Stimulated activated CD4-positive, alpha-beta T cell treated with anti-CD3 and anti-CD28 coated beads, Interleukin-2, amount 100 ng/mL, for 24 hours (primary cell): ENCODE data around the gene SSBP3.

Experiments used
- DNase-seq, 2 donors: peaks; one replicate each; pipeline ENCODE4 v3.0.0-alpha.2; 2020

SSBP3 gene

DNA sequence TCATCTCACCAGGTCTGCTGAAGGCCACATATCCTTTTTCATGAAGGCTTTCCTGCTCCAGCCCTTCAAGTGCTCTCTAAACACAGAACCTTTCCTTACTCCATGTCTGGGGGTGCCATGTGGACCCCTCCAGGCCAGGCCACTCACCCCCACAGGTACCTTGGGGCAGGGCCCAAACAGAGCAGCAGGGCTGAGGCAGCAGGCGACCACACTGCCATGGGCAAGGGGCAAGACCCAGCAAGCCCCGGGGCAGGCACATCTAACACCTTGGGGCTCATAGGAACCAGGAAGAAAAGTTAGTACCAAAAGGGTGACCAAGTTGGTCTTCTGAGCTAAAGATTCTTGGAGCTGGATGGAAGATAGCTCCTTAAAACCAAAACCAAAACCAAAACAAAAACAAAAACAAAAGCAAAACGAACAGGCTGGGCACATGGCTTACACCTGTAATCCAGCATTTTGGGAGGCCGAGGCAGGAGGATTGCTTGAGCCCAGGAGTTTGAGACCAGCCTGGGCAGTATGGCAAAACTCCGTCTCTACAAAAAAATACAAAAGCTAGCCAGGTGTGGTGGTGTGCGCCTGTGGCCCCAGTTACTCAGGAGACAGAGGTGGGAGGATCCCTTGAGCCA lies 142.5 kb downstream of the SSBP3 start:
- DNase-seq = no peak

DNA sequence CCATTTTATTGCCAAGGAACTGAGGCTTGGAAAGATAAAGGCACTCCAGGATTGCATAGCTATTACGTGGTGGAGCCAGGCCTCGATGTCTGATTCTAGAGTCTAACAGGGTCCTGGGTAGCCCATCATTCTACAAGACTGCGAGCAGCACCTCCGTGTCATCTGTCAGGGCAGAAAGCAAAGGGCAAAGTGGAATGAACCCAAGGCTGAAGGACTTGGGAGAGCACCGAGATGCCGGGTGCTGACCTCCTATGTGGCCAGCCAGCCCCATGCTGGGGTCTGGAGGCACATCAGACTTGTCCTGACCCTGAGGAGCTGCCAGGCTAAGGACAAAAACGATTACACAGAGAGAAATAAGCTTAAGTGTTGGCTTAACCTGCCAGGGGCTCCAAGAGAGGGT lies 143.9 kb downstream of the SSBP3 start:
- no peak for DNase-seq

DNA sequence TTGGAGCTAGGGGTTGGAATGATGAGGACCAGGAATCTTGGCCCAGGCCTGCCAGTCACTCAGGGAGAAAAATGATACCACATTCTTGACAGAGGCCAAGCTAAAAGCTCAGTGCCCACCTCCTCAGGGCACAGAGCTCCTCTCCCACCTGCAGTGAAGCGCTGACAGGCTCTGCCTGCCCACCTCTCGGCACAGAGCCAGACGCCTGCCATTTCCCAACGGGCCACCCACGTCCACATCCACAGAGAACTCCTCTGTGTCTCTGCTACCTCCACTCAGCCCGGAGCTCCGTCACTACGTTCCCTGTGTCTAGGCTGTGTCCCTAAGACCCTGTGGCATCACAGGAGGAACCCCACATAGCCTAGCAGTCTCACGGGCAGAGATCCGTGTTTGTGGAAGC lies 145.4 kb downstream of the SSBP3 start:
- DNase-seq = no peak

DNA sequence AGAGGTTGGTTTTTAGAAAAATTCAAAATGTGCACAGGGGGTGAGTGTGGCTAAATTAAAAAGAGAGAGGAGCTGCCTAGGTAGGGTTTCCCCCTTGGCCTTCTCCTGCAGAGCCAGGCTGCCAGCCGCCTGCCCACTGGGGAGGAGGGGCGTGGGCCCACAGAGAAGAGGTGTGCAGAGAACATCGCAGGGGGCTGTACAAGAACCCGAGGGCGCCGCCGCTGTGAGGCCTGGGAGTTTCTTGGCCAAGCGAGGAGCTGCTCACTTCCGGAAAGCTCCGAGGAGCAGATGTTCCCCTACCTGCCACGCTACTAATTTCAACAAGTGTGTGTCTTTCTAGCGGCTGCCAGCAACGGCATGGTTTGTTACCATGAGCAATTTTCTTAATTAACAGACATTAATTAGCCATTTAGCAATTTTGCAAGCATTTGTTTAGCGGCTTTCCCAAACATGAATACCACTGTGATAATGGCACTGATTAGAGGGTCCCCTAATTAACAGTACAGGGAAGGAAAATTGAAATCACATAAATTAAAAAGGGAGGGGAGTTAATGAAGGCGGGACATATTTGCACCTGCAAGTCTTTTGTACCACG lies 146.6 kb downstream of the SSBP3 start:
- DNase-seq = no peak

DNA sequence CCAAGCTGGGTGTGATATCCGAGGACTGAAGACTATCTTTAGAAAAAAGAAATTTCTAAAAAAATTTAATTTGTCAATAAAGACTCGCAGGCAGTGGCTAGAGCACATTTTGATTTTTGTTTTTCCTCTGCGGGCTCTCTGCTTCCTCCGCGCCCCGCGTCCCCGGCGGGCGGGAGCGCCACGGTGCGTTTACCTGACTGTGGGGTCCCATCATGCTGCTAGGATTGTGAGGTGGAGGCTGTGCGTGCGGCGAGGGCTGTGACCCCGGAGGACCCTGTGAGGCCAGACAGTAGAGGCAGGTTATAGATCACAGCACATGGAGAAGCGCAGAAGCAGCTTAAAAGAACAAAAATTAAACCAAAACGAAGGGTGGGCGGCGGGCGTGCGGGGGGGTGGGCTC lies 148.3 kb downstream of the SSBP3 start:
- DNase-seq = no peak

DNA sequence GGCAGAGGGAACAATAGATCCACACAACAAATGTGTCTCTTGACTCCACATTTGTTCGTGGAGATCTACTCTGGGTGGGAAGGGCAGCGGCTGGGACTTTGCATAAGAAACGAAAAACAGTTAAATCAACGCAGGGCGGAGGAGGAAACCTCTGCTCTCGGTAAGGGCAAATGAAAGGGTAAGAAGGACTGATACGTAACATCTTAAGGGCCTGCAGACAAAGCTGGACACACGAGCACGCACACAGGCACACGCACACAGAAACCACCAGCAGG lies 148.9 kb downstream of the SSBP3 start:
- no peak for DNase-seq

DNA sequence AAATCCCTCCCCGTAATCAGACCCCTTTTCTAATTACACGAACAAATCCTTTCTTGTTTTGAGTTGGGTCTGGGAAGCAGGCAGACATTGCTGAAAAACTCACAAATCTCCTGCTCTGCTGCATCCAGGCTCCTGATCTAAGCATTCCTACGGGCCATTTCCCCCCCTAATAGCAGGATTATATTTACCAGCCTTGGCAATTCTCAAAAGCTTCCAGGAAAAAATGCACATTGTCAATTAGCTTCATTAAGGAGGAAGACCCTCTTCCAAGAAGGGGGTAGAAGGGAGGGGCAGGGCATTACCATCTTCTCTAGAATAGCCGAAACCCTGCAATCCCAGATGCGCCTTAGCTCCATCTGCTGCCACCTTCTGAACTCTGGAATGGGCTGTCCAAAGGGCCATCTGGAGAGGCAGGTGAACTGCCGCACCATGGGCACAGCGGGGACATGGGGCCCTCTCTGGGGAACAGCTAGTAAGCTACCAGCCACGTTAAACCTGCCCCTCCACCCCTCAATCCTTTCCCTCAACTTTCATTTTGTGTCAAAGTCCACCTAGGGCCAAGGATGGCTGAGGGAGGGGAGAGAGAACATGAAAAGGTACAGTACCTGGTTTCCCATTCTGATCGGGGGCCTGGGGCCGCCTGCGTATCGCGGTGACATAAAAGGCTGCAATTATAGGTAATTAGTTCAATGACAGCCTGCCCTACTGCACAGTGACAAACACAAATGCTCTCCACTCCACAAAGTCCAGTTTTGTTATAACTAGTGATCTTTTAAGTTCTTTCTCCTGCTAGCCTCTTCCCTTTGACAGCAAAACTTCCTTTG lies 149.5 kb downstream of the SSBP3 start:
- no peak for DNase-seq

DNA sequence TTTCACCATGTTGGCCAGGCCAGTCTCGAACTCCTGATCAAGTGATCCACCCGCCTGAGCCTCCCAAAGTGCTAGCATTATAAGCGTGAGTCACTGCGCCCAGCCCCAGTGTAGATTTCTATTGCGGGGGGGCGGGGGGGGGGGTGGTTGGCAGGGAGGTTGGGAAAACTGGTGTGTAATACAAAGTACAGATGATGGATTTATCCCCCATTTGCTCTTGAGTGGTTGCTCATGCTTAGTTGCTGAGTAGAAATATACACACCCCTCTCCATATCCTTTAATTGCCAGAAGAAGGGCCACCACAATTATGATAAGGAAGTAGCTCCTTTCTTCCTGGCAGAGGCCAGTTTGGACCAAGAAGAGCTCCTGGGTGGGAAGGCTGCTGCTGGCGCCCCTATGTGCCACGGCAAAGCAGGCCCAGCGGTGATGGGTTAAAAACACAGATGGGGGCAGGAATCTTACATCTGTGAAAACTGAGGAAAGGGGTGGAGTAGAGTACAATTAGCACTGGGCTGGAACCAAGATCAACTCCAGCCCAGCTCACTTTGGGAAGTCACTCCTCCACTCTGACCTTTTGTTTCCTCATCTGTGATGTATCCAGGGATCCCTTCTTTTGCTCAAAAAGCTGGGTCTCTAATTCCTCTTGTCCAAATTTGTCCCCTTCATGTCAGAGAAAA lies 151.0 kb downstream of the SSBP3 start:
- DNase-seq = no peak

DNA sequence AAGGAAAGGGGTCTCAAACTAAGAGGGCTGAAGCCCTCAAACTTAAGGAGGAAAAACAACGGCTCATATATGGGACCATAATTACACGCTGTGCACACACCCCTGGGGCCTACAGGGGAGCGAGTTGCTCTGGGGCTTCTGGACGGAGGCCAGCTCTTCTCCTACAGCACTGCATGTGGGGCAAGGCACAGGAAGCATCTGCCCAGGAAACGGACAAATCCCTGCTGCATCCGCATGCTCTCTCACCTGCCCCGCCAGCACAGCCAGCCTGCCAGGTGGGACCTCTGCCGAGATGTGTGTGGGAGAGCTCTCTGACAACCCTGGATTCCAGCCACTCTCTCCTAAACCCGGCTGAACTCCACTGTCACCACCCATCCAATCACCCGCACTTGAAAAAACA lies 152.1 kb downstream of the SSBP3 start:
- no peak for DNase-seq

DNA sequence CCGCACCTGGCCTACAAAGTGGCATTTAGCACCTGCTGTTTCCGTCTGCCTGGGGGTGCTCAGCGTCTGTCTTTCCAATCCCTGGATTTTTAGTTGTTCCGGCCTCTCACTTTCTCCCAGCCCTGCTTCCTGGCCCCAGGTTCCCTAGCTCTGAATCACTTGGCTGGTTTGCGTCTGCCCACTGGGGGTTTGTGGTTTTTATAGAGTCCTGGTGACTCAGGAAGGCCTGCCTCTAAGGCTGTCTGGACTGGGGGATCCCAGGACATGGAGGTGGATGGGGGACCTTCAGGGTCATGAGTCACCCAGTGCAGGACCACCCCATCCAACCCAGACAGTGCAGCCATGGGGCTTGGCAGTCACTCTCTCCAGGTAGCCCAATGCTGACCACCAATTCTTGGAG lies 152.7 kb downstream of the SSBP3 start:
- no peak for DNase-seq

DNA sequence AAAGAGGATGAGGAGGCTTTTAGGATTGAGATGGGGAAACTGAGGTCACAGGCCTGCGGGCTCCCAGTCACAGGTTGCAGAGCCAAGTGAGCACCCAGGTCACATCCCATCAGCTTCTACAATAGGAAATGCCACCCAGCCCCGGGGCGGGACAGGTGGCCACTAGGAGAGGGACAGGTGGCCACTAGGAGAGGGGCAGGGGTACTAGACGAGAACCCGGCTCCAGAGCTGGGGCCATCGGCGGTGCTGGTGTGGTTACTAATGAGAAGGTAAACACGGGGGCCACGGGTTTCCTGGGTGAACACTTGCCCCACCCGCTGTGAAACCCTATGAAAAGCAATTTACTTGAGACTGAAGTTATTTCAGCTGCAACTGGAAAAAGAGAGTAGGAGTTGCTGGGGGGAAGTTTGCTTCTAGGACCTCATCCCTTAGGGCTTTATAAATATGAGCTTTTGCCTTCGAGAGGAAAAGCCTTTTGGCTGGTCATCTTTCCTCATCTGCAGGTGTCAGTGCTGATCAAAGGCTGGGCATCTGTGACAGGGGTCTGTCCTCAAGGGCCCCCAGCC lies 153.7 kb downstream of the SSBP3 start:
- DNase-seq = no peak

DNA sequence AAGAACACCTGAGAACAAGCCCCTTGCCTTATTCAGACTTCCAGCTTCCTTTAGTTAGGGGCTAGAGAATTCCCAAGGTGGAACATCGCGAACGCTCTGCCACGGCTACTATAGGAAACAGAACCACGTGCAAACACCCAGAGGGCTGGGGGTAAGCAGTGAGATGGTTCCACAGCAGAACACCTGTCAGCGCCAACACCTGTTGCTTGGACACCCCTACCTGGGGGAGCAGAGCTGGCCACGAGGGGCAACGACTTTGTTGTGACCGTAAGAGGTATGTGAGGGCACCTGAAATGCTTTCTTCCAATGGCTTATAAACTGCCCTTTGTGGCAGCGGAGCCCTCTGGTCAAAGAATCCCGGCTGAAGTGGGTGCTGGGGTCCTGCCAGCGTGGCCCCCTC lies 155.5 kb downstream of the SSBP3 start:
- no peak for DNase-seq

DNA sequence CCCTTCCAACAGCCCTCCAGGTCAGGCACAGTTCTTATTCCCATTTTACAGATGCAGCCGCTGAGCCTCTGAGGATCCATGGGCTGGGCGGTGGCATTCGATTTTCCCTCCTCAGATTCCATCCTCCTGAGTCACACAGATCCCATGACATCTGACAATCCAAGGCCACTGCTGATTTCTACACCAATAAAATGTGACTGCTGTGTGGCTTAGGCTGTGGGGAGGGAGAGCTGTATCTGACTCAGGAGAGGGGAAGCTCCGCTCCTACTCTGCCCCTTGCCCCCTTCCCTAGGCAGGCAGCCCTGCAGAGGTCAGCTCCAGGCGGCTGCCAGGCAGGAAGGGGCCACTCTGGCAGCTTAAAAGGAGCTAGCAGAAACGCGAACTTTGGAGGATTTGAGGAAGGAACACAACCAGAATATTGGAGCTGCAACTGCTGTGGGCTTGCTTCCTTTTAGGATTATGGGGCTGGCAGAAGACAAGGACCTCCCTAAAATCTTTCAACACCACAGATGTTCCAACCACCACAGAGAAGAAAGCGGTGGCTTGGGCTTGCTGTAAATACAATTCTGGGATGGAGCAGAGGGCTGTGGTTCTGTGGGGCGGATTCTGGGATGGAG lies 156.3 kb downstream of the SSBP3 start:
- DNase-seq = no peak

DNA sequence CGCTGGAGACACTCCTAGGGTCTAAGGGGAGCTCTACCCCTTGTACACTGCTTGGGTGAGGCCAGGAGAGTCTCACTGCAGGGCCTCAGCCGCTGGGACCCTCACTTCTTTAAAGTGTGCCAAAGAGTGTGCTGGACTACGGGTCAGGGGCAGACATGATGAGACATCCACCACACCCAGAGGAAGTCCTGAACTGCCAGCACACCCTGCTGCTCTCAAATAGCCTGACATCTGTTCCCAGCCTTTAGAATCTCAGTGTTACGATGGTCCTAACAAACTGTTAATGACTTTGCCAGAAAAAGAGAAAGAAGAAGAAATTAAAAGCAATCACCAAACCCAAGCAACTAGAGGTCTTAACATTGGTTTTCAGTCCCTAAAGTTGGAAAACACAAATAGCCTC lies 157.2 kb downstream of the SSBP3 start:
- DNase-seq = no peak

DNA sequence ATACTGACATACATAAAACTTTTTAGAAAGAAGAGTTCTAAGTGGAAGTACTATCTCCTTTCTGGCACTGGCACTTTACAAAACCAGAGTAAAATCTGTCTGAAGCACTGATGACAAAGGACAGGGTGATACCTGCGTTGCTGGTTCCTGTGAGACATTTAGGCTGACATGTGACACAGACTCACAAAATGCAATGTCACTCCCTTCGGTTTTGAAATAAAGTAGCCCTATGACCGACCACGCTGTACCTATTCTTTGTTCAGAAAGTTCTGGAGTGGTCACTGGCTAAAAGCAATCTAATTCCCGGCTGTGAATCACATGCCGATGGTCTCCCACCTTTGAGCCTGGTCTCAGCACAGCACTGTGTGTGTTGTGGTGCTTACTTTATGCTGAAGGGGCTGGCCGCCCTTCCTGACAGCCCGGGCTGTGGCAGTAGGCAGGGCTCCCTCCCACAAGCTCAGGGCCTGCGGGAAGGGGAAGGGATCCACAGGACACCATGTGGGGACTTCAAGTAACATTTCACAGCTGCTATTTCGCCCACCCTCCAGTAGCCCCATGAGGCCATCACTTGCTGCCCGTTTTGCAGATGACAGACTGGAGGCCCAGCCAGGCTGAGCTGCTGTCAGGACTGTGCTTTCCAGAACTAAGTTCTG lies 158.2 kb downstream of the SSBP3 start:
- DNase-seq = no peak

DNA sequence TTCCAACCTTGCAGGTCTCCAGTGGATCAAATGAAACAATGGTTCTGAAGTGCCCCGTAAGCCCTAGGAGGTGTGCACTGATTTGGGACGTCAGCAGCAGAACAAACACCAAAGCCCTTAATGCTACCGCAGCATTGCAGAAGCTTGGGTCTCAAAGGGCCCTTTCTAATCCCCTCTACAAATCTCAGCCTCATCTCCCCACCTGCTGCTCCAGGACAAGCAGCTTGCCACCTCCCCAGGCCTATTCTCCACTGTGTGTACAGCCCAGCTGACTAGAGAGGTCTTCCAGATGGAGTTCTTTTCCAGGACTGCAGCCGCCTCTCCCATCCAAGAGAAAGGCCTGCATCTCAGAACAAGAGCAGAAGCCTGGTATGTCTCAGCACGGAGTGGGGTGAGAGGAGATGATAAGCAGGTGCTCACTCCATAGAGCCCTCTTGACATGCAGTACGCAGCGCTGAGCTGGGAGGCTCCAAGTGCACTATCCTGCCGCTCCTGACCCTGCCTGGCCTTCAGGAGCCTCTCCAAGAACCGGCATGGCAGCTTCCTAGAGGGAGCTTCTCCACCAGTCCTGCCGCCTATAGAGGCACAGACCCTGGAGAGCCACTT lies 160.0 kb downstream of the SSBP3 start:
- DNase-seq = no peak

DNA sequence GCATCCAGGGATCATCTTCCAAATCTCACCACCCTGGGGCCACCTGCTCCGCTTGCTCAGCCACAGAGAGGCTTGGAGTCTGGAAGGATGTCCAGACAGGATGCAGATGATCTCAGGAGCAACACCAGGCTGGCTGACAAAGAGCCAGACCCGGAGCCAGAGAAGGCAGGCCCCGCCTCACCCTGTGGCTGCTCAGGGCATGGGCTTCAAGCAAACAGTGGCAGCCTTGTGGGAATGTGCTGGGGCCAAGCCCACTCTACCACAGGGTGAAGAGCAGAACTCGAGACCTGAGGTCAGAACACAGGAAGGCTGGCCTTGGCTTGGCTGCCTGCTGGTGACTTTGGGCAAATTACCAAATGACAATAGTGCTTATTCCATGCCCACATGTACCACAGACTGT lies 160.7 kb downstream of the SSBP3 start:
- no peak for DNase-seq

DNA sequence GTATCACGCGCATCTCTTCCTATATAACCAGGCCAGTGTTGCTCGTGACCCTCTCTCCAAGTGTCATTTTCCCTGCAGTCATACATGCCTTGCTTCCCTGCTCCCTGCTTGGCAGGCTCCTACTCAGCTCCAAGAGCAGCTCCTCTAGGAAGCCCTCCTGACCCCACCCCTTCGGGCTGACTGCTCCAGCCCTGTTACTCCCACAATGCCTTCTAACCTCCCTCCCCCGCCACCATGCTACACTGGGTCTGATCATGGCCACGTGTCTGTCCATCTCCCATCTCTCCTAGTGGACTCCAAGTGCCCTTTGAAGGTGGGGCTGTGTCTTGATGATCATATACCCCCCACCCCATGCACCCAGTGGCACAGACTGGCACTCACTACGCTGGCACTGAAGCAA lies 161.5 kb downstream of the SSBP3 start:
- DNase-seq = no peak

DNA sequence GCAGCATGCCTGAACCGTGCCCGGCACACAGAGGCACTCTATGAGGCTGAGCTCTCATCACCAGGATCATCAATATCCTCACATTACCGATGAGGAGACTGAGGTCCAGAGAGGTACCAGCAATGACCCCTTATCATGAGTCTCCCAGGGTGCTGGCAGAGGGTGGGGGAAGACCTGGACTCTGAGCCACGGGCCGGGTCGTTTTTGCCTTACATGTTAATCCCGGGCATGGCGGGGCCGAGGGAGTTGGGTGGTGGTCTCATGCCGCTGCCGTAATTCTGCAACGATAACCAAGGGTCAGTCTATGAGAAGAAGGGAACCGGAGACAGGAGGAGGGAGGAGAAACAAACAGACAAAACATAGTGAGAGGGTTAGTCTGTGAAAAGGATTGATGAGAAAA lies 163.2 kb downstream of the SSBP3 start:
- DNase-seq = no peak

DNA sequence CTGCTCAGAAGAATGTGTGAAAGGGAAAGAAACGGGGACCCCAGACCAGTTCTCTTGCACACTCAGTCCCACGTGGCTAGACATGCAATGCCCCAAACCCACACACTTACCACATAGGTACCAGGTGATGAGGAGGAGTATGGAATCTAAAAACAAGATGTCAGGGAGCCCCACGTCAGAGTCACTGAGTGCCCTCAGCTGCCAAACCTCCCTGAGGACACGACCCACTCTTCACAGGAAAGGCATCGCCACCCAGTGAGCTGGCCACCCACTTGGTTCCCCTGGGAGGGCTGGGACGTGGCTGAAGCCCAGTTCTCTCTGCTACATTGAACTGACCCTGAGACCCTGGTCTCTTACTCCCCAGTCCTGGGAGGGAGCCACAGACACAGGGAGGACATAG lies 164.8 kb downstream of the SSBP3 start:
- no peak for DNase-seq

DNA sequence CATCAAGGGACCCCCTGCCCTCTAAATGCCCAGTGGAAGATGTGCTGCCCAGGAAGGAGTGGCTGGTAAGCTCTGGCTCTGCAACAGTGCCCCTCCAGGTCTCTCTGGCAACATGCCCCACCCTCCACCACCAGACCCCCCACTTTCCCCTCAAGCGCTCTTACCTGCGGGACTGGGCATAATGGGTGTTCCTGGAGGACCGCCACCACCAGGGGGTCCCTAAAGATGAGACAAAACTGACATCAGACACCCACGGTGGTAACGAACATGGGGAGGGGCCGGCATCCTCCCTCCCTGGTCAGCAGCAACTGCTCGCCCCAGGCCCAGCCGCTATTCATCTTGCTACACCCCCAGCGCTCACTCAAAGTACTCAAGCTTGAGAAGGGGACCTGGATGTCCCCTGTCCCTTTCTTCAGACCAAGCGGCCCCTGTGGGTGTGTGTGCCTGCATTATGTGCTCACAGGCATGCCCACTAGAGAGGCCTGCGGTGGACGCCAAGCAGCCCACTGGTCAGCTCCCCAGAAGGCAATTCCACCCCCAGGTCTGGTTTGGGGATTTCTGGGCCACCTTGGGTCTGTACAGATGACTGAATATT lies 165.4 kb downstream of the SSBP3 start:
- DNase-seq = no peak

DNA sequence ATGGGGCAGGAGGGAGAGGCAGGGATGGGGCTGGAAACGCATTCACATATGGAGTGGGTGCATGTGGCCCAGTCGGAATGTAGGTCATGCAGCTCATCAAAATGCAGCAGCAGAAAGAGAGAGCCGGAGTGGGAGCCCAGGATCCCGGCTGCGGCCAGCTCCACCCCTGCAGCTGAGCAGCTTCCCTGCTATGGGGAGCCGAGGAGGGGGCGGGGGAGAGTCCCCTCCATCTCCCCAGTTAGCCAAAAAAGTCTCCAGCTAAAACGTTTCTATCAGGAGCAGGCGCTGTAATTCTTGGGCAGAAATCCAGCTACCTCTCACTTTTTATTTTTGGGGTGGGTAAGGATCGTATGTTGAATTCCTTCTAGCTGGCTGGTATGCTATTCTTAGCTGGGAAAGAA lies 166.6 kb downstream of the SSBP3 start:
- DNase-seq = no peak
